Esophagus muscularis mucosa (tissue), 4 donors: ENCODE measurements around the gene TOX4.

ENCODE experiments used
- CTCF ChIP-seq, 3 experiments: fragments of 200-600 bp in 2 of 3; fragments of 450-650 bp in 1 of 3; sonication (generic) in 2 of 3; IDR thresholded peaks; one replicate each; pipeline ENCODE4 v1.5.1; 2017 to 2019; ENCODE audit warnings: antibody characterized with exemption in 3 of 3, mild to moderate bottlenecking in 2 of 3, moderate library complexity in 1 of 3
- EP300 ChIP-seq: sonication (generic); formaldehyde crosslinking; IDR thresholded peaks from one replicate; pipeline ENCODE4 v1.6.1; 2017; ENCODE audit warnings: antibody characterized with exemption
- POLR2A ChIP-seq: fragments of 450-650 bp; IDR thresholded peaks from one replicate; pipeline ENCODE4 v1.6.1; 2017; ENCODE audit warnings: antibody characterized with exemption, moderate library complexity, mild to moderate bottlenecking, low read depth
- POLR2AphosphoS5 ChIP-seq, 2 donors: sonication (generic); formaldehyde crosslinking; IDR thresholded peaks; one replicate each; pipeline ENCODE4 v1.6.1; 2017; ENCODE audit warnings: antibody characterized with exemption in 2 of 2

- TF ChIP-seq CTCF (IDR thresholded peaks at IDR 0.05): no peak
- no peak for TF ChIP-seq POLR2AphosphoS5 (IDR thresholded peaks at IDR 0.05)
- TF ChIP-seq POLR2A: no peak
- no peak for TF ChIP-seq EP300
These were observed 22.0 kb upstream of the TOX4 start for GRCh38 chr14:21454843-21455544.
